NCI-H2107 treated with DMSO at 0.1 percent for 48 hours (cell line): ENCODE data around the gene INPP5B.

Experiments
- DNase-seq: peaks from one replicate; lab custom pipeline; 2025; ENCODE audit not compliant: unreplicated experiment; lab: John Stamatoyannopoulos, UW

The INPP5B gene

DNA sequence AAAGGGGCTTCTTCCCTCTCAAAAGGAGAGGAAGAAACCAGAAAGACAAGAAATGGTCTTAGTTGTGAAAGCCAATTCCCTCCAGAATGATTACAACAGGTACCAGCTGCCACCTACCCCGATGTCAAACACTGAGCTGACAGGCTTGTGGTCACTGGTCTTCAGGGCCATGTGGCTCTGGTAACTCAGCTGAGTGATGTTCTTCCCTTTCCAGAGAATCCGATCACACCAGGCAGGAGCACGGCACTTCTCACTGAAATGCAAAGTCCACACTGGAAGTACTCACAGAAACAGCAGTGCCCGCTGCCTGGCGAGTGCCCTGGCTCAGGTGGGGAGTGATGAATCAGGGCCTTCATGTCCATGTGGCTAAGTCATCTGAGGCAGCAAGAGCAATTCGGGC lies 68.8 kb downstream of the INPP5B start:
- DNase-seq, result no peak

GRCh38 chr1:37875833-37876232 lies 71.0 kb downstream of the INPP5B start:
- no peak for DNase-seq

DNA sequence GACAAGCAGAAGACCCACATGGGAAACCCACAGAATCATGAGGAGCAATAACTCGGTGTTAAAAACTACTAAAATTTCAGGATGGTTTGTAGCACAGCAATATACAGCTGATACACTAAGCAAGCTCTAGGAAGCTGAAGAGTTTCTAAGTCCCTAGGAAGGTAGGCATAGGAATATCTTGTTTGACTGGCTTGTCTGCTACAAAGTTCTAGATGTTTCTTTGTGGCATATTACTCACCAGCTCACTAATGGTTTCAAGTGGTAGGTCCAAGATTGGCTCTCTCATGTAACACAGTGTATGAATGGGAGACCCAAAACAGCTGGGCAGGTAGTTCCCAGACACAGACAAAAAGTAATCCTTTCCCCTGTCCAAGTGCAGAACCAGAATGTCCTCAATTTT lies 74.2 kb downstream of the INPP5B start:
- no peak for DNase-seq

DNA sequence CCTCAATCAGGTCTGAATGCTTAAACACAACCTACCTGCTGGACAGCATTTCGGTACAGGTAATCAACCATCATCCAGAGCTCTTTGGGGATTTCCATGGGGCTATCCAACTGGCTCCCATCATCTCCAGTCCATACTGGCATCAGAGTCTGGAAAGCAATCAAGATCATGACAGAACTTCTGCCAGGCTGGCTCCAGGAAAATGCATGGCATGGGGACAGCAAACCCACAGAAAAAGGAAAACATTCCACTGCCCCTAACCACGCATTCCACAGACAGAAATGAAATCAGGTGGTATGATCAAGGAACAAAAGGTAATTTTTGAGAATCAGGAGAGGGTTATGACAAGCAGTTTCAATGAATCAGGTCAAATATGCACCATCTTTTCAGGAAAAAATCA lies 78.4 kb downstream of the INPP5B start:
- DNase-seq, result no peak

- DNase-seq, result no peak
Observed at GRCh38 chr1:37867784-37868183, 79.1 kb downstream of the INPP5B start.

DNA sequence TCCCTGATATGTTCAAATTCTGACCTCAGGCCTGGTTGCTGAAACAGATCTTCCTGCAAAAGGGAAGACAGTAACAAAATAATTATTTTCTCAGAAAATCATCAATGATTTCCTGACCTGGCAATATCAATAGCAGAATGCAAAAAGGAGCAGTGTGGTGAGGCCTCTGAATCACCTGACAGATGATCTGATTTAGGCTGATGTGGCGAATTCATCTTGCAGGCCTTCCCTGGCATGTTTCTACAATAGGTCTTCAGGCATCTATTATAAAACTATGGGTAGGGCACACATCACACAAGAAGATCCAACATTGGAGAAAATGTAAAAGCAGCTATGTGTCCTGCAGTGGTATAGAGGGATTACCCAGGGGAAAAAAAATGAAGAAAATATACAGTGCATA lies 80.4 kb downstream of the INPP5B start:
- DNase-seq, result no peak

DNA sequence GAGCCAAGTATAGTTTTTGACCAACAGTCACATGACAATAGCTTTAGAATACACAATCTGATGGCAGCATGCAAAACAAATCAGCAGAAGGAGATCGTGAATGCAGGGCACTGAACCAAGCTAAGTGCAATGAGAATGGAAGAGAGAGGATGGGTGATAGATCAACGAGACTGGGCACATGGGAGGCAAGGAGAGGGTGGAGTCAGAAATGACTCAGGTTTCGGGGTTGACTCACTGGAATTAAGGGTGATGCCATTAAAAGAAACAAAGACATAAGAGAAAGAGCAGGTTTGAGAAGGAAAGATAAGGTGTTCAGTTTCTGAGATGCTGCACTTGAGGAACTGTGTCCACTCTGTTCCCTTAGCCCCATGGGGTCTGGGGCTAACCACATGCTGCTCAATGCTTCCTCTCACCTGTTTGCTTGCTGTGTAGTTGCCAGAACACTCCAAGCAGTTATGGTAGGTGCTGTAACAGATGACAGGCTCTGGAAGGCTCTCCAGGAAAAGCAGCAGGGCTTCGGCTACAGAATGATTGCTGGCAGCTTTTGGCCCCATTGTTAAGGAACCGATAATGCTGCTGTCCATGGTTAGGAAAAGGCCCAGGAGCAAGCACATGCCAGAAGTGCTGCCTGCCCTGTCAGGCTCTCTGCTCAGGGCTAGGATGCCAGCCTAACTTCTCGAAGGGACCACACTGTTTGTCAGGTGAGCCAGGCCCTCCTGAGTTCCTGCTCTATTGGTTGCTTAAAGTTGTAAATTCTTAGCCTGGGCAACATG lies 81.3 kb downstream of the INPP5B start:
- DNase-seq, result no peak

- DNase-seq, result no peak
Observed at GRCh38 chr1:37862330-37862729, 84.5 kb downstream of the INPP5B start.

GRCh38 chr1:37861151-37861550 lies 85.7 kb downstream of the INPP5B start:
- DNase-seq, result no peak

DNA sequence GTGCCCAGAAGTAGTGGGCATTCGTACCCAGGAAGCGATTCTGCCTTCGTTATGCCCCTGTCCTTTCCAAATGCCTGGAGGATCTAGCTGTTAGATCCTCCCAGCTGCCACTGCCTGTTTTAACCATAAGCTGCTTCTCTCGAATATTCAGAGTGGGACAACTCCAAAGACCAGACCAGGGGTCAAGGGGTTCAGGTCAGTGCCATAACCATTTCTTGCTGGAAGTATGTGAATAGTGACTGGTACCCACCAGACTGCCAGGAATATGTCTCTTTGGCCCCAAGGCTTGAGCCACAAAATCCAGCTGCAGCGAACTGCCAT lies 86.5 kb downstream of the INPP5B start:
- no peak for DNase-seq

DNA sequence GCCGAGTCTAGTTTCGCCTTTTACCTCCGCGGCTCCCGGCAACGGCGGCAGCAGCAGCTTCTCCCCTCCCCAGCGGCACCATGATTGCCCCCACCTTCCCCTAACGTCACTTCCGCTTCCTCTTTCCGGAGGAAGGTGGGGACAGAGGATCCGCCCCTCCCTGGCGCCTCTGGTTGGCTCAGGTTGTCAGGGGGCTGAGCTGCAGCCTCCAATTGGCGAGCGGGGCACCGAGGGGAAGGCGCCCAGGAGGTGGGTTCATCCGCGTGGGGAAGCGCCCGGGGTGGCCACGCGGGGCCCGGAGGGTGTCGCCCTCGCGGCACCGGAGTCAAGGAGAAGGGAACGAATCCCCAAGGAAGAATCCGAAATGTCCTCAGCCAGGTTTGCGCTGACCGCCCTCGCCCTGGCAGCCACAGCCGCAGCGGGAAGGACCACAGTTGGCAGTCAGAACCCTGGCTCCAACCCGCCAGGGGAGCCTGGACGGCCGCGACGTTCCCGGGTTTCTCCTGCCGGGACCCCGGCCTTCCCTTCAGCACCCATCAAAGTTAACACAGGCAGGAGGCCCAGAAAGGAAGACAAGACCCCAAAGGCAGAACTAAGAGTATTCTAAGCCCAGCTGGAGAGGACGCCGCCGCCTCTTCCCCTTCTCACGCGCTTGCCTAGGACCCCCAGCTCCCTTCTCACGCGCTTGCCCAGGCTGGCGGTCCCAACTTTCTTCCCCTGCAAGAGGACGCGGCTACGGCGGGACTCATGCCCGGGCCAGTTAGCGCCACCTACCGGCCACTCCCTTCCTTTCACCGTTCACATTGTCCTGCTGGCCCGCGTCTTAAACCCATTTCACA lies 87.1 kb downstream of the INPP5B start, which contains the start of gene MTF1:
Gene MTF1 (minus strand): TSS at position 86 of the 839 bp plus-strand sequence. CDS start 1,934 bp downstream, outside the sequence.
- peak; percentile 93 for DNase-seq

- DNase-seq, result no peak
Observed at GRCh38 chr1:37858931-37859506, 87.8 kb downstream of the INPP5B start.

DNA sequence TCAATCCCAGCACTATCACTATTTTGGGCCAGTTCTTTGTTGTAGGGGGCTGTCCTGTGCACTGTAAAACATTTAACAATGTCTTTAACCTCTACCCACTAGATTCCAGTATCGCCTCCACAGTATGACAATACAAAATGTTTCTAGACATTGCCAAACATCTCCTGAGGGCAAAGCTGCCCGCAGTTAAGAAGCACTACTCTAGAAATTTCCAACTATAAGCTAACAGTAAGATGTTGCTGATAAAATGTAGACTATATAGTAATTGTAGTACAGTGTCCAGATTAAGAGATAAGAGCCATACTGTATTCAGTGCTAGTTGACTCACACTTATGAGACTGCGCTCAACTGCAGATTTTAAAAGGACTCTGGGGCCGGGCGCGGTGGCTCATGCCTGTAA lies 92.4 kb downstream of the INPP5B start:
- no peak for DNase-seq

DNA sequence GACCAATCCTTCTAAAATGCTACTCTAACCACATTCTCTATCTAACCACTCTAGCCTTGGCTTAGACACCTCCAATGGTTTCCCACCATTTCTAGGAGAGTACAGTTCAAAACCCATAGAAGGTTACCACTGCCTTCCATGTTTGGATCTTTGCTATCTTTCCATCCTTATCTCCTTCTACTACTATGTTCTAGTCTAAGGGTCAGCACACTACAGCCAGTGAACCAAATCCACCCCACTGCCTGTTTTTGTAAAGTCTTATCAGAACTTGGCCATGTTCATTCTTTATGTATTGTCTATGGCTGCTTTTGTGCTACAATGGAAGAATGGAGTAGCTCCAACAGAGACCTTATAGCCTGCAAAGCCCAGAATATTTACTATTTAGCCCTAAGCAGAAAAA lies 93.7 kb downstream of the INPP5B start:
- DNase-seq, result no peak

DNA sequence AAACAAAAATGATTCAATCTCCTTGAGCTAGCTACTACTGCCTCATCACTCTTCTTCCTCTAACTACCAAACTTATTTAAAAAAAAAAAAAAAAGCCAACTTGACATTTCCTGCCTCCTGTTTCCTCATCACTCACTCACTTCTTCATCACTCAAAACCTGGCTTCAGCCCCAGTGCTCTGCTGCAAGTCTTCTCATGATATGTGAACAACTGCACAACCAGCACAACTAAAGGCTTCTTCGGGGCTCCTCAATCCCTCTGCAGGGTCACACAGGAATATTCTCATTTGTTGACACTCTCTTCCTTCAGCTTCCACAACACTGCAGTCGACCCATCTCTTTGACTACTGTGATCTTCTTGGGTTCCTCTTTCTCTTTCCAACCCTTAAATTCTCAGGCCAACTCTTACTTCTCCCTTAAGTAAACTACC lies 95.1 kb downstream of the INPP5B start:
- no peak for DNase-seq

GRCh38 chr1:37851262-37851661 lies 95.6 kb downstream of the INPP5B start:
- no peak for DNase-seq

DNA sequence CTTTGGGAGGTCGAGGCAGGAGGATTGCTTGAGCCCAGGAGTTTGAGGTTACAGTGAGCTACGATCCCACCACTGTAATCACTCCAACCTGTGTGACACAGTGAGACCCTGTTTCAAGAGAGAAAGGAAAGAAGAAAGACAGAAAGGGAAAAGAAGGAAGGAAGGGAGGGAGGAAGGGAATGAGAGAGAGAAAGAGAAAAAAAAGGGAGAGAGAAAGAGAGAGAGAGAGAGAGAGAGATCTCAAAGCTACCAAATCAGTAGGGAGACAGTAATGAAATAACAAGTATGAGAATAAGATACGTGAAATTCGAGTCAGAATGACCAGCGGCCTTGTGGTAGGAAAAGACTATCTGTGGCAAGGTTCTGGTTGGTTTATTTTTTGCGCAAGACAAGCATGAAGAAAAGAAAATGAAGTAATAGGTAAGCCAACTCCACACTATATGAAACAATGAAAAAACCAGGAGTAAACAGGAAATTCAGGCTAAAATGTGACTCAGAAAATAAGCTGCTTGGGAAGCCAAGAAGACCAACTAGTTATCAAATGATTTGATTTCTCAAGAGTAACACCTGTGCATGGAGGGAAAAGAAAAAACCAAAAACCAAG lies 96.4 kb downstream of the INPP5B start:
- DNase-seq, result no peak

DNA sequence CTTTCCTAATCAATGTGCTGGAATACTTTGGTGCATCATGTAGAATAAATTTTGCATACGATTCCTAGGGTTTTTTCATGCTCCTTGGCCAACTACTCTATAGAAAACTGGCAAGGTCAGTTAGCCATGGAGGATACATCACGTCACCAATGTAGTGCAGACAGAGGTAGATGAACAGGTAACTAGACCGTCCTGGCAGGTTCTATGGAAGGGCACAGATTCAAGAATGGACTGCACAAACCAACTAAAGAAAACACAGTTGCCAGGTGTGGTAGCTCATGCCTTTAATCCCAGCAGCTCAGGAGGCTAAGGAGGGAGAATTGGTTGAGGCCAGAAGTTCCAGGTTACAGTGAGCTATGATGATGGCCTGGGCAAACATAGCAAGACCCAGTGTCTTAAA lies 97.4 kb downstream of the INPP5B start:
- DNase-seq, result no peak

DNA sequence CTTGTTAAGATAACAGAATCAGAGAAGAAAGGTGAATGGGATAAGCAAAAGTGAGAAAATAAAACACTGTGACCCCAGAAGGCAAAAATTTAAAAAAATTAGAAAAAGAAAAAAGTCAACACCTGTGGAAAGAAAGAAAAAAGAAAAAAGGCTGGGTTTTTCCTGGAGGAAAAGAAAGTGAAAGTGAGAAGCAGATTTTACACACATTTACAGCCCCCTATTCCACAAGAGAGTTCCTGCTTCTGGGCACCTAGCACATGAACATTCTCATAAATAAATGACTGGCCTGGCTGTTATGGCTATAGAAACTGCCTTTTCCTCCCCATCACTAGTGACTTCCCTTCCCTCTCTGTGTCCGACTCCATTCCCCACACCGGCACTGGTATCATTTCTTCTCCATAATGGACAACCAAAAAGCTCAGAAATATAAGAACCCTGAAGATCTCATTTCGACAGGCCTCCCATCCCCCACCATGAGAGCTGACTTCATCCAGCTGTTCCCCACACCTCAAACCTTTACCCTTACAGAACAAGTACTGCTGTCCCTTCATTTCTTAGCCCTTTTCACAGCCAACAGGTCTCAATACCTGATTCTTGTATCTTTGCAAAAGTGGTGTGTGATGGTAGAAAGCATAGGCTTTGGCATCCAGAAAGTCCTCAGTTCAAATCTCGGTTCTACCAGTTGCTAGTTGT lies 100.1 kb downstream of the INPP5B start:
- DNase-seq, result no peak

- no peak for DNase-seq
Observed at GRCh38 chr1:37845786-37846185, 101.1 kb downstream of the INPP5B start.

DNA sequence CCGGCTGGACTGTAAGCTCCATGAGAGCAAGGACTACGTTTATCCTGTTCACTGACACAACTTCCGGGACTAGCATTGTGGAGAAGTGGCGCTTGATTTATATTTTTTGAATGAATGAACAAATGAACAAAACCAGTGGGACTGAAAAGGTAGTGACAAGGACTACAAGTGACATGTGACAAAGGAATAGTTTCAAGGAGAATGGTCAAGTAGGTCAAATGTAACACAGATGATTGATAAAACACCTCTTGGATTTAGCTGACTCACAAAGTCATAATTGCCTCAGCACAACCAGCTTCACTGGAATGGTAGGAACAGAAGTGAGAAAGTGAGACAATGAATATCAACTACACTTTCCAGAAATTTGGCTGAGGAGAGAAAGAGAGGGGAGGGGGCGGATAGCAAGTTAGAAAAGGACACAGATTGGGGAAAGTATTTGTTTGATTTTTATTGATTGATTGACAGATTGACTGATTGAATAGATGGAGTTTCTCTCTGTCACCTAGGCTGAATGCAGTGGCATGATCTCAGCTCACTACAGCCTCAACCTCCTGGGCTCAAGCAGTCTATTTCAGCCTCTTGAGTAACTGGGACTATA lies 101.7 kb downstream of the INPP5B start:
- DNase-seq, result no peak
